Activated naive CD8-positive, alpha-beta T cell treated with anti-CD3 and anti-CD28 coated beads, Interleukin-2, amount 10 ng/mL, durations not matched to agents 7 days and 5 days (primary cell): ENCODE measurements around the gene NEUROD6. TPM values are rescaled to one million over a fixed set of nuclear protein-coding genes. Genes with fewer than 3 reads are reported as not detected.

ENCODE experiments used
- ATAC-seq: fragments of 150-1000 bp; cut with Tn5 transposase; one replicate; pipeline ENCODE4 v1.10.0; 2021; ENCODE audit warnings: low read depth, moderate library complexity
- POLR2A ChIA-PET: fragments of 350-600 bp; sonication (Branson Sonifier 250); formaldehyde crosslinking; loops from one replicate; lab custom pipeline; 2021; ENCODE audit warnings: antibody characterized with exemption; lab: Charles Lee
- DNase-seq: peaks from one replicate; pipeline ENCODE4 v3.0.0; 2021
- H3K27ac Mint-ChIP-seq: one replicate; pipeline ENCODE4 v1.8.0; 2022; ENCODE audit warnings: mild to moderate bottlenecking, mixed read lengths
- H3K27me3 Mint-ChIP-seq: one replicate; pipeline ENCODE4 v1.8.0; 2022; ENCODE audit warnings: mild to moderate bottlenecking, moderate library complexity, mixed read lengths
- H3K36me3 Mint-ChIP-seq: one replicate; pipeline ENCODE4 v1.8.0; 2021; ENCODE audit warnings: mild to moderate bottlenecking, mixed read lengths
- H3K4me1 Mint-ChIP-seq: one replicate; pipeline ENCODE4 v1.8.0; 2021; ENCODE audit warnings: mixed read lengths
- H3K4me3 Mint-ChIP-seq: one replicate; pipeline ENCODE4 v1.8.0; 2022; ENCODE audit warnings: mild to moderate bottlenecking, moderate library complexity, mixed read lengths
- H3K9me3 Mint-ChIP-seq: one replicate; pipeline ENCODE4 v1.8.0; 2021; ENCODE audit warnings: mixed read lengths
- total RNA-seq, 2 experiments: library from RNA; stranded (reverse); gene quantifications; one replicate each; pipeline ENCODE4 v1.2.3, GENCODE V29; 2021

The NEUROD6 gene
- total RNA-seq, 2 experiments from 2014 or later, result not detected

GRCh38 chr7:31290601-31291000 is 49.9 kb downstream of the NEUROD6 start:
- H3K36me3 Mint-ChIP-seq, result no peaks in the 10 kb centered on the region
- no peaks in the 10 kb centered on the region for H3K27me3 Mint-ChIP-seq
- no peak for ATAC-seq
- no peak for DNase-seq
- H3K4me1 Mint-ChIP-seq, result no peaks in the 10 kb centered on the region
- H3K9me3 Mint-ChIP-seq, result no peaks in the 10 kb centered on the region
- POLR2A ChIA-PET, result no interaction called here
- no peak overlapping the region for H3K4me3 Mint-ChIP-seq
- no peak overlapping the region for H3K27ac Mint-ChIP-seq

Other genes with a start within 250 kb of the NEUROD6 start
- not detected for gene ITPRID1, start 173.4 kb upstream of the NEUROD6 start, total RNA-seq